Heart left ventricle (tissue), 16 donors: ENCODE results near the gene SEPTIN11. TPM values are rescaled to one million over a fixed set of nuclear protein-coding genes. Genes with fewer than 3 reads are reported as not detected.

Source experiments
- ATAC-seq, 4 donors: fragments of 200-7000 bp; cut with Tn5 transposase; one replicate each; pipeline ENCODE4 v1.9.1; 2020 to 2022; ENCODE audit warnings: moderate library complexity in 4 of 4, mild to moderate bottlenecking in 3 of 4, moderate number of reproducible peaks in 1 of 4
- DNase-seq, 5 donors: peaks; one replicate each; pipeline ENCODE4 v3.0.0-alpha.2; 2020
- H3K27ac ChIP-seq, 12 donors: fragments of 200-600 bp; sonication (generic) in 4 of 12; one replicate each; pipeline versions ENCODE4 v1.5.0 to v1.8.0; 2016 to 2022; ENCODE audit warnings: mild to moderate bottlenecking in 2 of 12
- H3K27me3 ChIP-seq, 9 donors: fragments of 200-600 bp; sonication (generic) in 2 of 9; one replicate each; pipeline versions ENCODE4 v1.5.1 to v1.8.0; 2016 to 2022; ENCODE audit warnings: mild to moderate bottlenecking in 3 of 9
- H3K36me3 ChIP-seq, 9 donors: fragments of 200-600 bp; sonication (generic) in 2 of 9; one replicate each; pipeline versions ENCODE4 v1.5.0 to v1.8.0; 2018 to 2022; ENCODE audit warnings: mild to moderate bottlenecking in 2 of 9
- H3K4me1 ChIP-seq, 12 donors: fragments of 200-600 bp; sonication (generic) in 4 of 12; one replicate each; pipeline versions ENCODE4 v1.5.0 to v1.8.0; 2016 to 2022; ENCODE audit warnings: mild to moderate bottlenecking in 3 of 12
- H3K4me3 ChIP-seq, 12 donors: fragments of 200-600 bp; sonication (generic) in 4 of 12; one replicate each; pipeline versions ENCODE4 v1.5.0 to v1.8.0; 2017 to 2022; ENCODE audit warnings: mild to moderate bottlenecking in 9 of 12, moderate library complexity in 4 of 12
- H3K9me3 ChIP-seq, 12 donors: fragments of 200-600 bp; sonication (generic) in 4 of 12; one replicate each; pipeline versions ENCODE4 v1.5.0 to v1.8.0; 2016 to 2022; ENCODE audit warnings: mild to moderate bottlenecking in 1 of 12
- CTCF ChIP-seq, 12 donors: fragments of 200-600 bp; sonication (generic) in 4 of 12; IDR thresholded peaks; one replicate each; pipeline versions ENCODE4 v1.5.0 to v1.8.0; 2018 to 2022; ENCODE audit warnings: antibody characterized with exemption in 12 of 12, mild to moderate bottlenecking in 5 of 12
- POLR2A ChIP-seq, 2 donors: fragments of 450-650 bp; IDR thresholded peaks; one replicate each; pipeline ENCODE4 v1.6.1; 2017; ENCODE audit warnings: antibody characterized with exemption in 2 of 2, mild to moderate bottlenecking in 2 of 2, moderate library complexity in 2 of 2
- WGBS, 4 donors: extraction: QIAGEN DNeasy Blood & Tissue Kit in 2 of 4; methylation state at CpG; one replicate each; pipeline versions ENCODE4 v1.1.5 to v1.1.7; 2013 to 2018; 5-methylcytosine and 5-hydroxymethylcytosine counted together
- intact Hi-C, 10 donors: fragments of 100-400 bp; cut with DNase I; formaldehyde crosslinking; loops; one replicate each; pipeline versions ENCODE4 v1.11.1 to v1.14.2; 2022
- polyA plus RNA-seq, 2 donors: library from polyadenylated mRNA; stranded (reverse); fragments of 200-250 nt; gene quantifications; one replicate each; pipeline ENCODE4 v1.2.3, GENCODE V29; 2013
- total RNA-seq, 9 donors: library from RNA; depleted of rRNA in 2 of 9; stranded (reverse); fragments of >200 nt in 2 of 9; fragmentation: NEBNext Ultra II Directional in 3 of 9; extraction: Animal tissue kit (Norgen Biotek cat#: 25700) in 3 of 9; gene quantifications; one replicate each; pipeline versions ENCODE4 v1.1.0 to v1.2.4, GENCODE V29; 2016 to 2023
- donor health status: ischemic (EF 13 %, LVEDD 7.1; RV severe dilation, severe dysfunction).
- donor health status: healthy with polysubstance abuse.
- donor health status: DM: no; HTN: yes; CAD: no.
- donor health status: DM: no; HTN: no; CAD: no.
- donor health status: ischemic (EF 25% LVEDD 6.9; RV normal size, moderate dysfunction).
- donor health status: ischemic (EF 25% LVEDD 5.7; RV mildly dilated, moderate dysfunction).
- donor health status: healthy.
- donor health status: DM: yes; HTN: yes; CAD: no.
- donor health status: ischemic (EF 35%, LVEDD 5.7; RV mildly dilated, moderate dysfunction).
- donor health status: nonischemic (EF 11% LVEDD 7.7; RV severe dilation, severe dysfunction).
- donor health status: DM: yes; HTN: yes; CAD: no.
- donor health status: PGD.
- donor health status: ischemic (EF 29% LVEDD 5.4; RV normal size, mild dysfunction).
- donor health status: nonischemic (EF 23%, LVEDD 6.1; RV moderate dilation, normal function).

SEPTIN11 gene
- total and polyA plus RNA-seq, 11 donors, result 9.9 to 58.9 (median 31.9) TPM

GRCh38 chr4:76905521-76905920 is 44.0 kb upstream of the SEPTIN11 start:
- 51 to 62% (median 57%) methylated on average over 1 of the region's 1 CpG for WGBS, 4 donors
- H3K36me3 ChIP-seq, result no peaks in the 10 kb centered on the region

DNA sequence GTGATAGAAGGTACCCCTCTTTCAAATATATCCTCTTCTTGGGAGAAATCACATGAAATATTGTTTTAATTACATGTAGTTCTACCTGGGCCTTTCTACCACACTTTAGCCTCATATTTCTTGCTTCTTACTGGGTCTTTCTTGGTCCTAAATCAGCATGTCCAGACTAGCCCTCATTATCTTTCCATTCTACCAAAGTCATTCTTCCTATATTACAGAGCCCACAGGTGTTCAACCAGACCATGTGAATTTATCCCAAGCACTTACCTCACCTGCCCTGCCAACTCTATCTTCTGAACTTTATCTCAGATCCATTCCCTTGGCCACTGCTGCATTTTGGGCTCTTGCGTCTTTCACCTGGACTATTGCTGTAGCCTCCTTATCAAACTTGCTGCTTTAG is 39.8 kb upstream of the SEPTIN11 start:
- H3K4me1 ChIP-seq, result no peaks in the 10 kb centered on the region
- H3K27me3 ChIP-seq, result no peaks in the 10 kb centered on the region
- DNase-seq, result no peak
- no peak overlapping the region for H3K27ac ChIP-seq
- H3K4me3 ChIP-seq, result no peak overlapping the region
- ATAC-seq, result no peak
- WGBS, 4 donors, result 97 to 99% (median 98%) methylated on average over 1 of the region's 1 CpG
- H3K9me3 ChIP-seq, result peaks cover 0 to 11% (median 0%) of the 10 kb centered on the region in 12 donors
- no peaks in the 10 kb centered on the region for H3K36me3 ChIP-seq
- intact Hi-C loops, result no loop called here
- TF ChIP-seq CTCF (IDR thresholded peaks at IDR 0.05) (no peak), POLR2A (IDR thresholded peaks at IDR 0.05) (no peak)

More at GRCh38 chr4:76905521-76905920, 44.0 kb upstream of the SEPTIN11 start:
- Histone ChIP-seq H3K27me3 (no peaks in the 10 kb centered on the region), H3K27ac (no peak overlapping the region), H3K9me3 (peaks cover 0 to 11% (median 0%) of the 10 kb centered on the region in 12 donors), H3K4me1 (no peaks in the 10 kb centered on the region), H3K4me3 (no peak overlapping the region)
- ATAC-seq (no peak), DNase-seq (no peak)
- TF ChIP-seq CTCF (IDR thresholded peaks at IDR 0.05), result no peak
- TF ChIP-seq POLR2A (IDR thresholded peaks at IDR 0.05), result no peak
- intact Hi-C loops, result no loop called here

GRCh38 chr4:76920715-76921114 is 28.8 kb upstream of the SEPTIN11 start:
- TF ChIP-seq POLR2A (IDR thresholded peaks at IDR 0.05) (no peak), CTCF (IDR thresholded peaks at IDR 0.05) (no peak)
- DNase-seq (no peak), ATAC-seq (no peak)
- Histone ChIP-seq H3K9me3 (no peaks in the 10 kb centered on the region), H3K36me3 (no peaks in the 10 kb centered on the region), H3K4me3 (no peak overlapping the region), H3K4me1 (no peaks in the 10 kb centered on the region), H3K27ac (no peak overlapping the region), H3K27me3 (no peaks in the 10 kb centered on the region)
- intact Hi-C loops, result no loop called here

DNA sequence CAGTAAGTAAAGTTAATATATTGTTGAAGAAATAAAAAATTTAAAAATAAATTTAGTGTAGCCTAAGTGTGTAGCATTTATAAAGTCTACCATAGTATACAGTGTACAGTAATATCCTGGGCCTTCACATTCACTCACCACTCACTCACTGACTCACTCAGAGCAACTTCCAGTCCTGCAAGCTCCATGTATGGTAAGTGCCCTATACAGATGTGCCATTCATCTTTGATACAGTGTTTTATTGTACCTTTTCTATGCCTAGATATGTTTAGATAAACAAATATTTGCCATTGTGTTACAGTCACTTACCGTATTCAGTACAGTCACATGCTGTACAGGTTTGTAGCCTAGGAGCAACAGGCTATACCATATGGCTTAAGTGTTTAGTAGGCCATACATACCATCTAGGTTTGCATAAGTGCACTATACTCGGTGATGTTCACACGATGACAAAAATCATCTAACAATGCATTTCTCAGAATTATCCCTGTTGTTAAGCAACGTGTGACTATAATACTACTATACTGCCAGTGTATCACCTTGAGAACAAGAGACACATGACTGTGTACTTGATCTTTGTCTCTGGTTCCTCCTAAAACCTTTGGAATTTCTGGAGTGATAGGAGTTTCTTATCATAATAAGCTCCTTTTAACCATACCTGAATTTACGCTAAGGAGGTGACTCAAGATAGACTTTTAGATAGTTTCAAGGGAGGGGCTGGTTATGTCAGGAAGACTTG is 25.8 kb upstream of the SEPTIN11 start:
- intact Hi-C loops, result no loop called here
- no peak for TF ChIP-seq CTCF (IDR thresholded peaks at IDR 0.05)
- no peak for TF ChIP-seq POLR2A (IDR thresholded peaks at IDR 0.05)
- Histone ChIP-seq H3K27ac (no peak overlapping the region), H3K27me3 (no peaks in the 10 kb centered on the region), H3K36me3 (no peaks in the 10 kb centered on the region), H3K4me1 (no peaks in the 10 kb centered on the region), H3K4me3 (no peak overlapping the region), H3K9me3 (no peaks in the 10 kb centered on the region)
- DNase-seq, result no peak
- 89 to 98% (median 96%) methylated on average over 5 of the region's 5 CpGs for WGBS, 4 donors
- ATAC-seq, result no peak
